Measurements from ENCODE around the gene SPATA3.
"Not testable (repeated sequence)": the region's sequence is repeated elsewhere in the genome, so short reads cannot be mapped to it uniquely, and the experiment has no call there.

Gene SPATA3

GRCh38 chr2:231016566-231017230, 20.8 kb downstream of the SPATA3 start:
- no peaks in the 10 kb centered on the region for H3K4me1 Mint-ChIP-seq
- H3K36me3 Mint-ChIP-seq (ENCODE audit: low read depth) = no peaks in the 10 kb centered on the region
- DNase-seq = no peak
- no peak overlapping the region for H3K4me3 Mint-ChIP-seq
- no peak overlapping the region for H3K27ac Mint-ChIP-seq
- no peak for TF ChIP-seq CTCF (IDR thresholded peaks at IDR 0.05)
- H3K27me3 Mint-ChIP-seq (ENCODE audit: low read depth, poor library complexity) = peaks cover 23% of the 10 kb centered on the region
- peaks cover 11% of the 10 kb centered on the region for H3K9me3 Mint-ChIP-seq

GRCh38 chr2:231017231-231017598, 21.3 kb downstream of the SPATA3 start:
- Mint-ChIP-seq H3K4me3 (no peak overlapping the region), H3K9me3 (peaks cover 11% of the 10 kb centered on the region), H3K4me1 (no peaks in the 10 kb centered on the region), H3K36me3 (ENCODE audit: low read depth) (no peaks in the 10 kb centered on the region), H3K27me3 (ENCODE audit: low read depth, poor library complexity) (peaks cover 18% of the 10 kb centered on the region), H3K27ac (no peak overlapping the region)
- TF ChIP-seq CTCF (IDR thresholded peaks at IDR 0.05) = no peak
- DNase-seq = no peak

- Mint-ChIP-seq H3K36me3 (ENCODE audit: low read depth) (no peaks in the 10 kb centered on the region), H3K27ac (no peak overlapping the region), H3K27me3 (ENCODE audit: low read depth, poor library complexity) (peaks cover 18% of the 10 kb centered on the region), H3K4me3 (no peak overlapping the region), H3K4me1 (no peaks in the 10 kb centered on the region), H3K9me3 (peaks cover 11% of the 10 kb centered on the region)
- DNase-seq = no peak
- TF ChIP-seq CTCF (IDR thresholded peaks at IDR 0.05) = no peak
Observed at GRCh38 chr2:231018184-231018583, 22.3 kb downstream of the SPATA3 start.

- H3K36me3 Mint-ChIP-seq (ENCODE audit: low read depth); H3K27ac Mint-ChIP-seq; H3K9me3 Mint-ChIP-seq; H3K27me3 Mint-ChIP-seq (ENCODE audit: low read depth, poor library complexity); H3K4me1 Mint-ChIP-seq; H3K4me3 Mint-ChIP-seq; DNase-seq: not testable (repeated sequence)
Observed at GRCh38 chr2:231025059-231025458, 29.1 kb downstream of the SPATA3 start.

- DNase-seq = no peak
- H3K9me3 Mint-ChIP-seq = no peaks in the 10 kb centered on the region
- no peaks in the 10 kb centered on the region for H3K36me3 Mint-ChIP-seq (ENCODE audit: low read depth)
- H3K4me3 Mint-ChIP-seq = no peak overlapping the region
- H3K27me3 Mint-ChIP-seq (ENCODE audit: low read depth, poor library complexity) = peaks cover 27% of the 10 kb centered on the region
- H3K4me1 Mint-ChIP-seq = peaks cover 6% of the 10 kb centered on the region
- H3K27ac Mint-ChIP-seq = no peak overlapping the region
- TF ChIP-seq CTCF (IDR thresholded peaks at IDR 0.05) = no peak
Observed at GRCh38 chr2:231028889-231029288, 33.0 kb downstream of the SPATA3 start.

GRCh38 chr2:231029563-231029962, 33.6 kb downstream of the SPATA3 start:
- H3K27me3 Mint-ChIP-seq (ENCODE audit: low read depth, poor library complexity) = peaks cover 34% of the 10 kb centered on the region
- H3K4me3 Mint-ChIP-seq = no peak overlapping the region
- no peaks in the 10 kb centered on the region for H3K36me3 Mint-ChIP-seq (ENCODE audit: low read depth)
- H3K9me3 Mint-ChIP-seq = no peaks in the 10 kb centered on the region
- H3K4me1 Mint-ChIP-seq = peaks cover 11% of the 10 kb centered on the region
- no peak overlapping the region for H3K27ac Mint-ChIP-seq
- no peak for DNase-seq
- TF ChIP-seq CTCF (IDR thresholded peaks at IDR 0.05) = no peak

Data from nephron progenitor cell (in vitro differentiated cells).